ENCODE results near the gene UNC5A. TPM values are rescaled to one million over a fixed set of nuclear protein-coding genes. Genes with fewer than 3 reads are reported as not detected.
A peak's percentile ranks its signal among the peaks of the same experiment; 100 is the strongest.

The UNC5A gene
- polyA plus RNA-seq, 1 of the 3 experiments (the other 2 are of a cell fraction): 0.46 TPM

GRCh38 chr5:176889321-176890280 lies 79.2 kb downstream of the UNC5A start:
- no peak overlapping the region for H3K9ac ChIP-seq
- POLR2A ChIA-PET: no interaction called here

GRCh38 chr5:176890455-176891330 lies 80.3 kb downstream of the UNC5A start:
- 50% methylated on average over 4 of the region's 9 CpGs for WGBS (ENCODE audit: low lambda C conversion rate)
- no peak for TF ChIP-seq SMC3 (IDR thresholded peaks at IDR 0.05; ENCODE audit: low read depth, low read length)
- TF ChIP-seq SIN3A (IDR thresholded peaks at IDR 0.05; ENCODE audit: borderline replicate concordance, low read depth, low read length): no peak
- TF ChIP-seq POLR2AphosphoS5 (IDR thresholded peaks at IDR 0.05; ENCODE audit: low read depth, low read length): no peak
- TF ChIP-seq, protein P1, sequence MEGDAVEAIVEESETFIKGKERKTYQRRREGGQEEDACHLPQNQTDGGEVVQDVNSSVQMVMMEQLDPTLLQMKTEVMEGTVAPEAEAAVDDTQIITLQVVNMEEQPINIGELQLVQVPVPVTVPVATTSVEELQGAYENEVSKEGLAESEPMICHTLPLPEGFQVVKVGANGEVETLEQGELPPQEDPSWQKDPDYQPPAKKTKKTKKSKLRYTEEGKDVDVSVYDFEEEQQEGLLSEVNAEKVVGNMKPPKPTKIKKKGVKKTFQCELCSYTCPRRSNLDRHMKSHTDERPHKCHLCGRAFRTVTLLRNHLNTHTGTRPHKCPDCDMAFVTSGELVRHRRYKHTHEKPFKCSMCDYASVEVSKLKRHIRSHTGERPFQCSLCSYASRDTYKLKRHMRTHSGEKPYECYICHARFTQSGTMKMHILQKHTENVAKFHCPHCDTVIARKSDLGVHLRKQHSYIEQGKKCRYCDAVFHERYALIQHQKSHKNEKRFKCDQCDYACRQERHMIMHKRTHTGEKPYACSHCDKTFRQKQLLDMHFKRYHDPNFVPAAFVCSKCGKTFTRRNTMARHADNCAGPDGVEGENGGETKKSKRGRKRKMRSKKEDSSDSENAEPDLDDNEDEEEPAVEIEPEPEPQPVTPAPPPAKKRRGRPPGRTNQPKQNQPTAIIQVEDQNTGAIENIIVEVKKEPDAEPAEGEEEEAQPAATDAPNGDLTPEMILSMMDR (IDR thresholded peaks at IDR 0.05): no peak
- TF ChIP-seq FOXM1 (IDR thresholded peaks at IDR 0.05; ENCODE audit: low read depth): no peak
- TF ChIP-seq RCOR1 (IDR thresholded peaks at IDR 0.05; ENCODE audit: low read length): no peak
- no peak for TF ChIP-seq EP300 (IDR thresholded peaks at IDR 0.05; ENCODE audit: borderline replicate concordance in 1 of 2, low read depth in 1 of 2, low read length in 1 of 2)
- no peak for TF ChIP-seq RFX5 (IDR thresholded peaks at IDR 0.05; ENCODE audit: low read length)
- TF ChIP-seq IRF3 (IDR thresholded peaks at IDR 0.05; ENCODE audit: low read depth, low read length): no peak
- TF ChIP-seq TAF1 (IDR thresholded peaks at IDR 0.05; ENCODE audit: borderline replicate concordance, low read depth, low read length): no peak
- TF ChIP-seq ELF1 (IDR thresholded peaks at IDR 0.05): no peak

More at GRCh38 chr5:176889321-176890280, 79.2 kb downstream of the UNC5A start:
- Histone ChIP-seq H3F3A (replicated peaks; ENCODE audit: insufficient read depth) (no peaks in the 10 kb centered on the region), H3K27ac (ENCODE audit: low read depth in 2 of 2, low read length in 1 of 2) (no peak overlapping the region), H3K9me3 (no peaks in the 10 kb centered on the region), H3K4me3 (ENCODE audit: low read depth in 2 of 2, low read length in 1 of 2) (no peak overlapping the region), H2AFZ (ENCODE audit: low read depth) (no peak overlapping the region), H4K20me1 (ENCODE audit: insufficient read depth) (no peaks in the 10 kb centered on the region), H3K27me3 (ENCODE audit: insufficient read depth) (peaks cover 6% of the 10 kb centered on the region; the same call in 1 of the 2 replicates), H3K79me2 (ENCODE audit: insufficient read depth) (no peaks in the 10 kb centered on the region), H3K36me3 (replicated peaks in 1 of 2; ENCODE audit: control insufficient read depth in 1 of 2, insufficient read depth in 2 of 2, low read length in 1 of 2) (no peaks in the 10 kb centered on the region), H3K4me1 (ENCODE audit: control insufficient read depth in 1 of 2, insufficient read depth in 2 of 2, low read depth in 1 of 2, low read length in 1 of 2) (peaks cover 0 to 13% of the 10 kb centered on the region in 2 experiments; a peak in 2 of 4 replicates), H3K4me2 (no peak overlapping the region), H3K9me2 (no peaks in the 10 kb centered on the region)
- no peak for TF ChIP-seq EZH2phosphoT487 (IDR thresholded peaks at IDR 0.05; ENCODE audit: borderline replicate concordance, low read depth)
- TF ChIP-seq CHD2 (IDR thresholded peaks at IDR 0.05; ENCODE audit: low read length, partially characterized antibody): no peak
- TF ChIP-seq RAD21 (IDR thresholded peaks at IDR 0.05; ENCODE audit: low read length): no peak
- TF ChIP-seq TEAD4 (IDR thresholded peaks at IDR 0.05; ENCODE audit: borderline replicate concordance, insufficient read depth): no peak
- TF ChIP-seq SIN3A (IDR thresholded peaks at IDR 0.05; ENCODE audit: borderline replicate concordance, low read depth, low read length): no peak
- TF ChIP-seq YY1 (IDR thresholded peaks at IDR 0.05; ENCODE audit: low read depth): no peak
- TF ChIP-seq, protein P2, sequence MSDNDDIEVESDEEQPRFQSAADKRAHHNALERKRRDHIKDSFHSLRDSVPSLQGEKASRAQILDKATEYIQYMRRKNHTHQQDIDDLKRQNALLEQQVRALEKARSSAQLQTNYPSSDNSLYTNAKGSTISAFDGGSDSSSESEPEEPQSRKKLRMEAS (IDR thresholded peaks at IDR 0.05; ENCODE audit: low read depth): no peak
- no peak for TF ChIP-seq GATA2 (CRISPR knock-in tag; IDR thresholded peaks at IDR 0.05)
- TF ChIP-seq, protein P1 (IDR thresholded peaks at IDR 0.05): no peak
- TF ChIP-seq TCF12 (IDR thresholded peaks at IDR 0.05): no peak
- no peak for TF ChIP-seq JUND (IDR thresholded peaks at IDR 0.05)
- TF ChIP-seq NFIC (IDR thresholded peaks at IDR 0.05; ENCODE audit: borderline replicate concordance): no peak
- no peak for TF ChIP-seq EP300 (IDR thresholded peaks at IDR 0.05; ENCODE audit: borderline replicate concordance in 1 of 2, low read depth in 1 of 2, low read length in 1 of 2)
- no peak for TF ChIP-seq FOXJ3 (CRISPR knock-in tag; IDR thresholded peaks at IDR 0.05)
- peak; percentile 24 for DNase-seq
- 79% methylated on average over 24 of the region's 24 CpGs for WGBS (ENCODE audit: low lambda C conversion rate)
- CTCF ChIA-PET: no interaction called here

More at GRCh38 chr5:176890455-176891330, 80.3 kb downstream of the UNC5A start:
- H3K4me1 ChIP-seq (ENCODE audit: control insufficient read depth in 1 of 2, insufficient read depth in 2 of 2, low read depth in 1 of 2, low read length in 1 of 2): peaks cover 0 to 7% of the 10 kb centered on the region in 2 experiments; a peak in 1 of 4 replicates
- peaks cover 6% of the 10 kb centered on the region; the same call in 1 of the 2 replicates for H3K27me3 ChIP-seq (ENCODE audit: insufficient read depth)
- DNase-seq: no peak
- H3K27ac ChIP-seq (ENCODE audit: low read depth in 2 of 2, low read length in 1 of 2): no peak overlapping the region
- H3F3A ChIP-seq (replicated peaks; ENCODE audit: insufficient read depth): no peaks in the 10 kb centered on the region
- no peaks in the 10 kb centered on the region for H3K9me3 ChIP-seq
- H3K36me3 ChIP-seq (replicated peaks in 1 of 2; ENCODE audit: control insufficient read depth in 1 of 2, insufficient read depth in 2 of 2, low read length in 1 of 2): no peaks in the 10 kb centered on the region
- H3K4me3 ChIP-seq (ENCODE audit: low read depth in 2 of 2, low read length in 1 of 2): no peak overlapping the region
- H3K9me2 ChIP-seq: no peaks in the 10 kb centered on the region
- H3K9ac ChIP-seq: no peak overlapping the region
- no peaks in the 10 kb centered on the region for H3K79me2 ChIP-seq (ENCODE audit: insufficient read depth)
- POLR2A ChIA-PET: interaction anchor here (0.6 kb wide), 1 partner anchor 72 kb away, joined by 3 read pairs; no protein-coding TSS in a partner anchor
- no peak overlapping the region for H2AFZ ChIP-seq (ENCODE audit: low read depth)
- H3K4me2 ChIP-seq: no peak overlapping the region
- CTCF ChIA-PET: interaction anchor here (0.9 to 1.2 kb wide), 3 partner anchors 10 to 230 kb away, joined by 3 to 4 read pairs (median 3); no protein-coding TSS in a partner anchor
- H4K20me1 ChIP-seq (ENCODE audit: insufficient read depth): no peaks in the 10 kb centered on the region
